HepG2 (cell line): ENCODE data around the gene UFL1. TPM values are rescaled to one million over a fixed set of nuclear protein-coding genes. Genes with fewer than 3 reads are reported as not detected.

ENCODE experiments used
- ATAC-seq: fragments of 200-7000 bp; cut with Tn5 transposase; 3 replicates; pipeline ENCODE4 v1.9.1; 2020; ENCODE audit warnings: mild to moderate bottlenecking, moderate library complexity
- BruUV-seq: library from RNA; stranded (reverse); fragments of 400-500 nt; replicated peaks from 2 replicates; lab custom pipeline; 2021; lab: Mats Ljungman, UMichigan
- CTCF ChIA-PET: fragments of 300-600 bp; formaldehyde crosslinking; extraction: SDS; loops from one replicate; lab custom pipeline; 2021; ENCODE audit warnings: low total read pairs, inconsistent platforms, low intra/inter-chr PET ratio; lab: Yijun Ruan, JAX
- POLR2A ChIA-PET: fragments of 350-600 bp; sonication (Branson Sonifier 250); formaldehyde crosslinking; loops from one replicate; lab custom pipeline; 2020; ENCODE audit warnings: antibody characterized with exemption, inconsistent platforms; lab: Yijun Ruan, JAX
- DNase-seq: peaks from one replicate; pipeline ENCODE4 v3.0.0-alpha.2; 2015; ENCODE audit warnings: low spot score
- FAIRE-seq: peaks from 3 replicates; lab custom pipeline; 2011; peaks lifted over from hg19 to GRCh38; lab: Jason Lieb, UNC
- H2AFZ ChIP-seq: one replicate; pipeline ENCODE4 v1.6.1; 2011; ENCODE audit warnings: low read length, inconsistent platforms
- H3K27ac ChIP-seq: fragments of 300-600 bp; 3 replicates; pipeline ENCODE4 v1.8.0; 2011; ENCODE audit warnings: mixed run types, mild to moderate bottlenecking, mixed read lengths, low read length, inconsistent platforms; ENCODE audit not compliant: insufficient read depth; ENCODE audit errors: extremely low read length
- H3K27me3 ChIP-seq, 2 experiments: fragments of 200-600 bp in 1 of 2; 2 replicates in 1 of 2; 3 replicates in 1 of 2; pipeline versions ENCODE4 v1.6.0 to v1.8.0; 2011; ENCODE audit warnings: low read length in 2 of 2, mild to moderate bottlenecking in 2 of 2, moderate library complexity in 2 of 2, inconsistent platforms in 1 of 2; ENCODE audit not compliant: insufficient read depth in 2 of 2, control insufficient read depth in 1 of 2
- H3K36me3 ChIP-seq, 2 experiments: fragments of 200-600 bp in 1 of 2; replicated peaks in 1 of 2; 2 replicates in 1 of 2; 3 replicates in 1 of 2; pipeline versions ENCODE4 v1.5.1 to v1.8.0; 2011; ENCODE audit warnings: low read length in 2 of 2, inconsistent platforms in 1 of 2; ENCODE audit not compliant: insufficient read depth in 2 of 2, control insufficient read depth in 1 of 2
- H3K4me1 ChIP-seq: 2 replicates; pipeline ENCODE4 v1.5.1; 2012; ENCODE audit warnings: low read length, inconsistent platforms; ENCODE audit not compliant: insufficient read depth
- H3K4me2 ChIP-seq: 2 replicates; pipeline ENCODE4 v1.6.0; 2011; ENCODE audit warnings: low read depth, low read length, inconsistent platforms
- H3K4me3 ChIP-seq, 3 experiments: fragments of 200-600 bp in 1 of 3; sonication (generic), shearing (Covaris generic) in 1 of 3; replicated peaks in 1 of 3; 2 replicates each; pipeline ENCODE4 v1.5.1; 2011 to 2016; ENCODE audit warnings: low read length in 3 of 3, inconsistent platforms in 2 of 3, low read depth in 2 of 3, mild to moderate bottlenecking in 2 of 3, control low read depth in 1 of 3, mixed read lengths in 1 of 3; ENCODE audit not compliant: insufficient read depth in 1 of 3
- H3K79me2 ChIP-seq: one replicate; pipeline ENCODE4 v1.6.1; 2011; ENCODE audit warnings: low read length, inconsistent platforms; ENCODE audit not compliant: insufficient read depth
- H3K9ac ChIP-seq: 2 replicates; pipeline ENCODE4 v1.6.0; 2011; ENCODE audit warnings: mild to moderate bottlenecking, low read depth, low read length, inconsistent platforms; ENCODE audit not compliant: insufficient read depth
- H3K9me3 ChIP-seq: 2 replicates; pipeline ENCODE4 v1.5.1; 2012; ENCODE audit warnings: mild to moderate bottlenecking, low read length
- H4K20me1 ChIP-seq: 2 replicates; pipeline ENCODE4 v1.6.0; 2011; ENCODE audit warnings: inconsistent platforms, mild to moderate bottlenecking, low read length, moderate library complexity; ENCODE audit not compliant: insufficient read depth
- ARHGAP35 ChIP-seq: sonication (generic); formaldehyde crosslinking; IDR thresholded peaks from 2 replicates; pipeline ENCODE4 v1.9.0; 2022; ENCODE audit warnings: mild to moderate bottlenecking, inconsistent platforms, moderate library complexity, missing genetic modification reagents, borderline replicate concordance
- CBX1 ChIP-seq: IDR thresholded peaks from one replicate; pipeline ENCODE4 v1.6.1; 2016; ENCODE audit warnings: antibody characterized with exemption, low read depth
- GATAD1 ChIP-seq: IDR thresholded peaks from 2 replicates; pipeline ENCODE4 v1.6.1; 2016; ENCODE audit warnings: missing genetic modification reagents, missing compliant biosample characterization
- HDAC6 ChIP-seq: fragments of 200-600 bp; sonication (generic); IDR thresholded peaks from 2 replicates; pipeline ENCODE4 v1.7.0; 2017; ENCODE audit warnings: mild to moderate bottlenecking, antibody characterized with exemption, low read length, low read depth
- MYNN ChIP-seq: sonication (generic); formaldehyde crosslinking; IDR thresholded peaks from 2 replicates; pipeline ENCODE4 v1.4.0; 2020; ENCODE audit warnings: mild to moderate bottlenecking, low read depth, missing genetic modification reagents
- SNRNP70 ChIP-seq: fragments of 200-400 bp; formaldehyde crosslinking; IDR thresholded peaks from 2 replicates; pipeline ENCODE4 v1.6.1; 2017; ENCODE audit warnings: mild to moderate bottlenecking, low read depth, low read length, moderate library complexity
- ZBTB8A ChIP-seq: sonication (generic); formaldehyde crosslinking; IDR thresholded peaks from 2 replicates; pipeline ENCODE4 v1.4.0; 2020; ENCODE audit warnings: mild to moderate bottlenecking, low read depth, missing genetic modification reagents, borderline replicate concordance
- ZNF225 ChIP-seq: sonication (generic); formaldehyde crosslinking; IDR thresholded peaks from 2 replicates; pipeline ENCODE4 v1.4.0; 2020; ENCODE audit warnings: mild to moderate bottlenecking, missing genetic modification reagents
- ZNF34 ChIP-seq: sonication (generic); formaldehyde crosslinking; IDR thresholded peaks from 2 replicates; pipeline ENCODE4 v1.4.0; 2020; ENCODE audit warnings: mild to moderate bottlenecking, missing genetic modification reagents, borderline replicate concordance
- ZNF496 ChIP-seq: sonication (generic); formaldehyde crosslinking; IDR thresholded peaks from 2 replicates; pipeline ENCODE4 v1.8.1; 2023; ENCODE audit warnings: mild to moderate bottlenecking, moderate library complexity, missing genetic modification reagents; ENCODE audit not compliant: insufficient replicate concordance
- ZNF652 ChIP-seq: IDR thresholded peaks from 2 replicates; pipeline ENCODE4 v1.6.1; 2016; ENCODE audit warnings: low read depth, borderline replicate concordance
- ZNF850 ChIP-seq: sonication (generic); formaldehyde crosslinking; conservative IDR thresholded peaks from 2 replicates; pipeline ENCODE4 v1.9.0; 2021; ENCODE audit warnings: mild to moderate bottlenecking, missing genetic modification reagents
- in situ Hi-C: cut with HindIII; loops from 2 replicates; pipeline ENCODE4 v1.10.0; 2017; ENCODE audit warnings: low pct_unique_long_range_greater_than_20kb; ENCODE audit not compliant: extremely low pct_ligation_motif_present
- intact Hi-C: fragments of 100-400 bp; cut with micrococcal nuclease; formaldehyde crosslinking; loops from one replicate; pipeline ENCODE4 v1.10.0; 2022; ENCODE audit not compliant: unreplicated experiment
- polyA plus RNA-seq, 8 experiments: library from polyadenylated mRNA; depleted of rRNA in 3 of 8; stranded (reverse) in 7 of 8; unstranded in 1 of 8; fragments of >200 nt; fragmentation: Illumina TruSeq in 4 of 8; extraction: Trizol in 4 of 8; gene quantifications; 2 replicates each; pipeline versions ENCODE4 v1.2.1 to v1.2.3, GENCODE V29; 2011 to 2016; ENCODE audit warnings: low read depth in 4 of 8, missing spikeins in 1 of 8, mixed read lengths in 1 of 8; ENCODE audit not compliant: insufficient read depth in 1 of 8
- total RNA-seq, 5 experiments: library from RNA; depleted of rRNA; stranded (reverse); fragments of >200 nt; fragmentation: Illumina TruSeq; extraction: Trizol; gene quantifications; 2 replicates each; pipeline ENCODE4 v1.2.3, GENCODE V29; 2016; ENCODE audit warnings: low read depth in 1 of 5
- TF ChIP-seq, protein P1 (sequence below): sonication (generic); formaldehyde crosslinking; conservative IDR thresholded peaks from 2 replicates; pipeline ENCODE4 v1.4.0; 2020; ENCODE audit warnings: mild to moderate bottlenecking, missing genetic modification reagents, moderate library complexity
- TF ChIP-seq, protein P2 (sequence below): conservative IDR thresholded peaks from 2 replicates; pipeline ENCODE4 v1.6.1; 2018; ENCODE audit warnings: missing genetic modification reagents
- TF ChIP-seq, protein P3 (sequence below): IDR thresholded peaks from 2 replicates; pipeline ENCODE4 v1.6.1; 2016
- TF ChIP-seq, protein P4 (sequence below): IDR thresholded peaks from 2 replicates; pipeline ENCODE4 v1.6.1; 2018; ENCODE audit warnings: missing genetic modification reagents, mild to moderate bottlenecking, missing compliant biosample characterization

Gene UFL1
- total and polyA plus RNA-seq, 2 of the 13 experiments (the other 11 are each of a cell fraction or from before 2014, with no cell fraction given), result 8.8 to 24.7 TPM

DNA sequence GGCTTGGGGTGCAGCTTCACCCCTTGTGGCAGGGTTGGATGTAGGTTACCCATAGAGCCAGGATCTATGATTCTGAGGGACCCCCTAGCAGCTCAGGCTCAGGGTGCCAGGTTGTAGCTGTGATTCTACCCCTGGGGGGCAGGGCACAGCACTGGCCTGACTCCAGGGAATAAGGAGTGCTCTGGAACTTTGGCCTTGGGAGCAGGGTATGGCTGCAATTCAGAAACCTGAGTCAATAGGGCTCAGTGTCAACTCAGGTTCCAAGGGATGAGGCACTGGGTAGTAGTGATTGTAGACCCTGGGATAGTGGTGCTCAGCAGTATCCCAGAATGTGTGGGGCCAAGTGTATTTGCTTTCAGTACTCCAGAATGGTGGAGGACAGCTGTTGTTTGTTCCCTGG is 49.9 kb downstream of the UFL1 start:
- POLR2A ChIA-PET, result no interaction called here
- H2AFZ ChIP-seq, result no peak overlapping the region
- no peak overlapping the region for H3K9ac ChIP-seq
- no peaks in the 10 kb centered on the region for H3K36me3 ChIP-seq
- H3K4me1 ChIP-seq, result no peaks in the 10 kb centered on the region
- CTCF ChIA-PET, result no interaction called here
- no peaks in the 10 kb centered on the region for H3K79me2 ChIP-seq
- FAIRE-seq (no peak), ATAC-seq (no peak), DNase-seq (no peak)
- in situ Hi-C loops, result no loop called here
- H3K9me3 ChIP-seq, result peaks cover 23% of the 10 kb centered on the region
- TF ChIP-seq, protein P1, sequence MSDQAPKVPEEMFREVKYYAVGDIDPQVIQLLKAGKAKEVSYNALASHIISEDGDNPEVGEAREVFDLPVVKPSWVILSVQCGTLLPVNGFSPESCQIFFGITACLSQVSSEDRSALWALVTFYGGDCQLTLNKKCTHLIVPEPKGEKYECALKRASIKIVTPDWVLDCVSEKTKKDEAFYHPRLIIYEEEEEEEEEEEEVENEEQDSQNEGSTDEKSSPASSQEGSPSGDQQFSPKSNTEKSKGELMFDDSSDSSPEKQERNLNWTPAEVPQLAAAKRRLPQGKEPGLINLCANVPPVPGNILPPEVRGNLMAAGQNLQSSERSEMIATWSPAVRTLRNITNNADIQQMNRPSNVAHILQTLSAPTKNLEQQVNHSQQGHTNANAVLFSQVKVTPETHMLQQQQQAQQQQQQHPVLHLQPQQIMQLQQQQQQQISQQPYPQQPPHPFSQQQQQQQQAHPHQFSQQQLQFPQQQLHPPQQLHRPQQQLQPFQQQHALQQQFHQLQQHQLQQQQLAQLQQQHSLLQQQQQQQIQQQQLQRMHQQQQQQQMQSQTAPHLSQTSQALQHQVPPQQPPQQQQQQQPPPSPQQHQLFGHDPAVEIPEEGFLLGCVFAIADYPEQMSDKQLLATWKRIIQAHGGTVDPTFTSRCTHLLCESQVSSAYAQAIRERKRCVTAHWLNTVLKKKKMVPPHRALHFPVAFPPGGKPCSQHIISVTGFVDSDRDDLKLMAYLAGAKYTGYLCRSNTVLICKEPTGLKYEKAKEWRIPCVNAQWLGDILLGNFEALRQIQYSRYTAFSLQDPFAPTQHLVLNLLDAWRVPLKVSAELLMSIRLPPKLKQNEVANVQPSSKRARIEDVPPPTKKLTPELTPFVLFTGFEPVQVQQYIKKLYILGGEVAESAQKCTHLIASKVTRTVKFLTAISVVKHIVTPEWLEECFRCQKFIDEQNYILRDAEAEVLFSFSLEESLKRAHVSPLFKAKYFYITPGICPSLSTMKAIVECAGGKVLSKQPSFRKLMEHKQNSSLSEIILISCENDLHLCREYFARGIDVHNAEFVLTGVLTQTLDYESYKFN (CRISPR knock-in tag), result no peak
- TF ChIP-seq SNRNP70 (no peak), ZBTB8A (CRISPR knock-in tag) (no peak), ZNF225 (CRISPR knock-in tag) (no peak), ZNF652 (CRISPR knock-in tag) (no peak), CBX1 (no peak), GATAD1 (CRISPR knock-in tag) (no peak), MYNN (CRISPR knock-in tag) (no peak), ZNF850 (no peak), HDAC6 (no peak), ZNF34 (no peak), ARHGAP35 (CRISPR knock-in tag) (no peak), ZNF496 (no peak)
- TF ChIP-seq, protein P2, sequence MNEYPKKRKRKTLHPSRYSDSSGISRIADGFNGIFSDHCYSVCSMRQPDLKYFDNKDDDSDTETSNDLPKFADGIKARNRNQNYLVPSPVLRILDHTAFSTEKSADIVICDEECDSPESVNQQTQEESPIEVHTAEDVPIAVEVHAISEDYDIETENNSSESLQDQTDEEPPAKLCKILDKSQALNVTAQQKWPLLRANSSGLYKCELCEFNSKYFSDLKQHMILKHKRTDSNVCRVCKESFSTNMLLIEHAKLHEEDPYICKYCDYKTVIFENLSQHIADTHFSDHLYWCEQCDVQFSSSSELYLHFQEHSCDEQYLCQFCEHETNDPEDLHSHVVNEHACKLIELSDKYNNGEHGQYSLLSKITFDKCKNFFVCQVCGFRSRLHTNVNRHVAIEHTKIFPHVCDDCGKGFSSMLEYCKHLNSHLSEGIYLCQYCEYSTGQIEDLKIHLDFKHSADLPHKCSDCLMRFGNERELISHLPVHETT (CRISPR knock-in tag), result no peak
- TF ChIP-seq, protein P3, sequence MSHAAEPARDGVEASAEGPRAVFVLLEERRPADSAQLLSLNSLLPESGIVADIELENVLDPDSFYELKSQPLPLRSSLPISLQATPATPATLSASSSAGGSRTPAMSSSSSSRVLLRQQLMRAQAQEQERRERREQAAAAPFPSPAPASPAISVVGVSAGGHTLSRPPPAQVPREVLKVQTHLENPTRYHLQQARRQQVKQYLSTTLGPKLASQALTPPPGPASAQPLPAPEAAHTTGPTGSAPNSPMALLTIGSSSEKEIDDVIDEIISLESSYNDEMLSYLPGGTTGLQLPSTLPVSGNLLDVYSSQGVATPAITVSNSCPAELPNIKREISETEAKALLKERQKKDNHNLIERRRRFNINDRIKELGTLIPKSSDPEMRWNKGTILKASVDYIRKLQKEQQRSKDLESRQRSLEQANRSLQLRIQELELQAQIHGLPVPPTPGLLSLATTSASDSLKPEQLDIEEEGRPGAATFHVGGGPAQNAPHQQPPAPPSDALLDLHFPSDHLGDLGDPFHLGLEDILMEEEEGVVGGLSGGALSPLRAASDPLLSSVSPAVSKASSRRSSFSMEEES (CRISPR knock-in tag), result no peak
- TF ChIP-seq, protein P4, sequence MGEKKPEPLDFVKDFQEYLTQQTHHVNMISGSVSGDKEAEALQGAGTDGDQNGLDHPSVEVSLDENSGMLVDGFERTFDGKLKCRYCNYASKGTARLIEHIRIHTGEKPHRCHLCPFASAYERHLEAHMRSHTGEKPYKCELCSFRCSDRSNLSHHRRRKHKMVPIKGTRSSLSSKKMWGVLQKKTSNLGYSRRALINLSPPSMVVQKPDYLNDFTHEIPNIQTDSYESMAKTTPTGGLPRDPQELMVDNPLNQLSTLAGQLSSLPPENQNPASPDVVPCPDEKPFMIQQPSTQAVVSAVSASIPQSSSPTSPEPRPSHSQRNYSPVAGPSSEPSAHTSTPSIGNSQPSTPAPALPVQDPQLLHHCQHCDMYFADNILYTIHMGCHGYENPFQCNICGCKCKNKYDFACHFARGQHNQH, result no peak
- H4K20me1 ChIP-seq, result no peaks in the 10 kb centered on the region
- intact Hi-C loops, result no loop called here
- BruUV-seq, result no TSS peak
- no peak overlapping the region for H3K4me2 ChIP-seq
- H3K27ac ChIP-seq, result no peak overlapping the region
- H3K27me3 ChIP-seq, result no peaks in the 10 kb centered on the region; a peak in 1 of 5 replicates
- no peak overlapping the region for H3K4me3 ChIP-seq
